GM21825 (cell line): ENCODE results near the gene ADGRG1.

ENCODE experiments used
- ATAC-seq: cut with Tn5 transposase; IDR thresholded peaks from one replicate; pipeline ENCODE4 v1.9.1; 2021; ENCODE audit warnings: mild to moderate bottlenecking, moderate library complexity; ENCODE audit not compliant: unreplicated experiment

Gene ADGRG1

GRCh38 chr16:57604177-57604576 lies 24.3 kb upstream of the ADGRG1 start:
- no peak for ATAC-seq

GRCh38 chr16:57606147-57606846 lies 22.1 kb upstream of the ADGRG1 start:
- ATAC-seq, result no peak

- ATAC-seq, result no peak
Measured at GRCh38 chr16:57606847-57607501, 21.5 kb upstream of the ADGRG1 start.

GRCh38 chr16:57607676-57608461 lies 20.6 kb upstream of the ADGRG1 start:
- no peak for ATAC-seq

- no peak for ATAC-seq
Measured at GRCh38 chr16:57608462-57609113, 19.8 kb upstream of the ADGRG1 start.

GRCh38 chr16:57609541-57610401 lies 18.7 kb upstream of the ADGRG1 start:
- ATAC-seq, result peak; percentile 87

GRCh38 chr16:57610611-57611010 lies 17.8 kb upstream of the ADGRG1 start:
- ATAC-seq, result no peak

- no peak for ATAC-seq
Measured at GRCh38 chr16:57611181-57611580, 17.2 kb upstream of the ADGRG1 start.

GRCh38 chr16:57611706-57612105 lies 16.7 kb upstream of the ADGRG1 start:
- ATAC-seq, result no peak

- no peak for ATAC-seq
Measured at GRCh38 chr16:57612494-57612893, 15.9 kb upstream of the ADGRG1 start.

GRCh38 chr16:57613514-57613913 lies 14.9 kb upstream of the ADGRG1 start:
- no peak for ATAC-seq

GRCh38 chr16:57614536-57614935 lies 13.9 kb upstream of the ADGRG1 start:
- ATAC-seq, result no peak

- no peak for ATAC-seq
Measured at GRCh38 chr16:57614944-57615343, 13.5 kb upstream of the ADGRG1 start.

- no peak for ATAC-seq
Measured at GRCh38 chr16:57615813-57616212, 12.6 kb upstream of the ADGRG1 start.

- no peak for ATAC-seq
Measured at GRCh38 chr16:57616241-57616640, 12.2 kb upstream of the ADGRG1 start.

GRCh38 chr16:57616876-57617275 lies 11.6 kb upstream of the ADGRG1 start:
- ATAC-seq, result no peak

GRCh38 chr16:57617604-57618111 lies 10.8 kb upstream of the ADGRG1 start:
- no peak for ATAC-seq

- no peak for ATAC-seq
Measured at GRCh38 chr16:57618296-57619132, 9.9 kb upstream of the ADGRG1 start.

- ATAC-seq, result no peak
Measured at GRCh38 chr16:57619133-57619605, 9.3 kb upstream of the ADGRG1 start.
